Myocyte (in vitro differentiated cells): ENCODE measurements around the gene RPL36. TPM values are rescaled to one million over a fixed set of nuclear protein-coding genes. Genes with fewer than 3 reads are reported as not detected.
A peak's percentile ranks its signal among the peaks of the same experiment; 100 is the strongest.

ENCODE experiments used
- DNase-seq: peaks from one replicate; pipeline ENCODE4 v3.0.0-alpha.2; 2012; ENCODE audit warnings: low read depth
- polyA plus RNA-seq: library from polyadenylated mRNA; unstranded; fragments of >200 nt; gene quantifications from one replicate; pipeline ENCODE4 v1.2.1, GENCODE V29; 2012; ENCODE audit warnings: missing spikeins
- total RNA-seq: library from RNA; depleted of rRNA; stranded (reverse); fragments of >200 nt; gene quantifications from 2 replicates; pipeline ENCODE4 v1.2.3, GENCODE V29; 2014

RPL36 gene
- total RNA-seq = 605 and 876 TPM in 2 replicates
- 826 TPM for polyA plus RNA-seq

- peak; percentile 97 for DNase-seq
These were observed at the start of gene RPL36 for GRCh38 chr19:5690125-5690954. Gene RPL36, plus strand, starts transcription at chr19:5690295. Its CDS starts 213 bp downstream, at chr19:5690508.

GRCh38 chr19:5641171-5641570, 48.9 kb upstream of the RPL36 start:
- no peak for DNase-seq

- DNase-seq = no peak
These were observed 47.9 kb upstream of the RPL36 start for GRCh38 chr19:5642204-5642603.

GRCh38 chr19:5643060-5643459, 47.0 kb upstream of the RPL36 start:
- DNase-seq = no peak

GRCh38 chr19:5644037-5644436, 46.1 kb upstream of the RPL36 start:
- no peak for DNase-seq

- DNase-seq = no peak
These were observed 44.7 kb upstream of the RPL36 start for GRCh38 chr19:5645409-5645808.

- DNase-seq = no peak
These were observed 43.4 kb upstream of the RPL36 start for GRCh38 chr19:5646703-5647102.

- DNase-seq = no peak
These were observed 41.6 kb upstream of the RPL36 start for GRCh38 chr19:5648464-5648863.

GRCh38 chr19:5651361-5651760, 38.7 kb upstream of the RPL36 start:
- DNase-seq = no peak

- DNase-seq = no peak
These were observed 37.8 kb upstream of the RPL36 start for GRCh38 chr19:5652261-5652660.

GRCh38 chr19:5654931-5655330, 35.2 kb upstream of the RPL36 start:
- no peak for DNase-seq

- no peak for DNase-seq
These were observed 34.7 kb upstream of the RPL36 start for GRCh38 chr19:5655412-5655811.

- DNase-seq = no peak
These were observed 28.6 kb upstream of the RPL36 start for GRCh38 chr19:5661483-5661882.

- no peak for DNase-seq
These were observed 26.2 kb upstream of the RPL36 start for GRCh38 chr19:5663904-5664303.

GRCh38 chr19:5664515-5664914, 25.6 kb upstream of the RPL36 start:
- peak; percentile 94 for DNase-seq

GRCh38 chr19:5665781-5666513, 24.1 kb upstream of the RPL36 start:
- peak; percentile 59 for DNase-seq

- DNase-seq = no peak
These were observed 23.0 kb upstream of the RPL36 start for GRCh38 chr19:5666921-5667610.

GRCh38 chr19:5667751-5668271, 22.3 kb upstream of the RPL36 start:
- DNase-seq = no peak

- DNase-seq = no peak
These were observed 20.9 kb upstream of the RPL36 start for GRCh38 chr19:5669212-5669611.

- DNase-seq = no peak
These were observed 18.5 kb upstream of the RPL36 start for GRCh38 chr19:5671600-5671999.

- no peak for DNase-seq
These were observed 17.2 kb upstream of the RPL36 start for GRCh38 chr19:5672708-5673459.
